Activated B cell treated with CpG ODN at 0.5 μM for 24 hours (primary cell): ENCODE results near the gene LUC7L. TPM values are rescaled to one million over a fixed set of nuclear protein-coding genes. Genes with fewer than 3 reads are reported as not detected.

Experiments
- ATAC-seq: fragments of 200-7000 bp; cut with Tn5 transposase; one replicate; pipeline ENCODE4 v1.10.0; 2021; ENCODE audit warnings: low read depth, mild to moderate bottlenecking, moderate library complexity
- CTCF ChIA-PET: fragments of 350-600 bp; sonication (Branson Sonifier 250); formaldehyde crosslinking; loops from one replicate; lab custom pipeline; 2021; ENCODE audit warnings: antibody characterized with exemption; lab: Charles Lee
- POLR2A ChIA-PET: fragments of 350-600 bp; sonication (Branson Sonifier 250); formaldehyde crosslinking; loops from one replicate; lab custom pipeline; 2021; ENCODE audit warnings: antibody characterized with exemption; lab: Charles Lee
- DNase-seq: peaks from one replicate; pipeline ENCODE4 v3.0.0; 2022
- H3K27ac Mint-ChIP-seq: one replicate; pipeline ENCODE4 v1.8.0; 2020; ENCODE audit warnings: mixed read lengths
- H3K27me3 Mint-ChIP-seq: one replicate; pipeline ENCODE4 v1.8.0; 2021; ENCODE audit warnings: mixed read lengths
- H3K36me3 Mint-ChIP-seq: one replicate; pipeline ENCODE4 v1.8.0; 2021; ENCODE audit warnings: low read depth, mixed read lengths
- H3K4me1 Mint-ChIP-seq: one replicate; pipeline ENCODE4 v1.8.0; 2021; ENCODE audit warnings: mixed read lengths
- H3K4me3 Mint-ChIP-seq: one replicate; pipeline ENCODE4 v1.8.0; 2020; ENCODE audit warnings: mild to moderate bottlenecking, mixed read lengths
- H3K9me3 Mint-ChIP-seq: one replicate; pipeline ENCODE4 v1.8.0; 2020; ENCODE audit warnings: mixed read lengths
- intact Hi-C: fragments of 100-400 bp; cut with micrococcal nuclease; formaldehyde crosslinking; loops from one replicate; pipeline ENCODE4 v1.15.1; 2024
- total RNA-seq: library from RNA; stranded (reverse); gene quantifications from 2 replicates; pipeline ENCODE4 v1.2.3, GENCODE V29; 2022
- TF ChIP-seq, protein P1 (sequence below): fragments of 200-600 bp; IDR thresholded peaks from one replicate; pipeline ENCODE4 v1.8.0; 2022; ENCODE audit warnings: antibody characterized with exemption, mild to moderate bottlenecking

LUC7L gene
- total RNA-seq, 1 donor from 2014 or later = 100 TPM

DNA sequence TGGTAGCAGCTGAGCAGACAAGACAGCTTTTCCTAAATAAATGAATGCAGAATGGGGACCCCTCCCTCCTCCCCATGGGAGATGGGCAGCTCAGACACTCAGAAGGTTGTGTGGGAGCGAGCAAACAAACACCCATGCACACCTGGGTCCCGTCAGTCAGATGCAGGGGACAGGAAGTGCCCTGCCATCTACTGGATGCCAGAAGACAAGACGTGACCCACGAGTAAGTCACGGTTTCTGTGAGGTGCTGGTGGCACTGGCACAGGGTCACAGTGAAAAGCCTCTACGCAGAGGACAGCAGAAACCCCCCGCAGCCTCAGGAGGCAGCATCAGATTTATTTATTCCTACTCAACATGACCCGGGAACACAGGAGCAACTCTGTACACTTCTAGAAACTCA lies 40.6 kb downstream of the LUC7L start:
- ATAC-seq (peak; percentile 28), DNase-seq (no peak)
- H3K36me3 Mint-ChIP-seq = peaks cover 68% of the 10 kb centered on the region
- ChIA-PET CTCF (interaction anchor here (1.3 to 1.9 kb wide), 2 partner anchors 81 to 123 kb away, joined by 3 to 5 read pairs; no protein-coding TSS in a partner anchor), POLR2A (no interaction called here)
- no peaks in the 10 kb centered on the region for H3K9me3 Mint-ChIP-seq
- no peaks in the 10 kb centered on the region for H3K4me1 Mint-ChIP-seq
- no peaks in the 10 kb centered on the region for H3K27me3 Mint-ChIP-seq
- TF ChIP-seq, protein P1, sequence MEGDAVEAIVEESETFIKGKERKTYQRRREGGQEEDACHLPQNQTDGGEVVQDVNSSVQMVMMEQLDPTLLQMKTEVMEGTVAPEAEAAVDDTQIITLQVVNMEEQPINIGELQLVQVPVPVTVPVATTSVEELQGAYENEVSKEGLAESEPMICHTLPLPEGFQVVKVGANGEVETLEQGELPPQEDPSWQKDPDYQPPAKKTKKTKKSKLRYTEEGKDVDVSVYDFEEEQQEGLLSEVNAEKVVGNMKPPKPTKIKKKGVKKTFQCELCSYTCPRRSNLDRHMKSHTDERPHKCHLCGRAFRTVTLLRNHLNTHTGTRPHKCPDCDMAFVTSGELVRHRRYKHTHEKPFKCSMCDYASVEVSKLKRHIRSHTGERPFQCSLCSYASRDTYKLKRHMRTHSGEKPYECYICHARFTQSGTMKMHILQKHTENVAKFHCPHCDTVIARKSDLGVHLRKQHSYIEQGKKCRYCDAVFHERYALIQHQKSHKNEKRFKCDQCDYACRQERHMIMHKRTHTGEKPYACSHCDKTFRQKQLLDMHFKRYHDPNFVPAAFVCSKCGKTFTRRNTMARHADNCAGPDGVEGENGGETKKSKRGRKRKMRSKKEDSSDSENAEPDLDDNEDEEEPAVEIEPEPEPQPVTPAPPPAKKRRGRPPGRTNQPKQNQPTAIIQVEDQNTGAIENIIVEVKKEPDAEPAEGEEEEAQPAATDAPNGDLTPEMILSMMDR = no peak
- no peak overlapping the region for H3K4me3 Mint-ChIP-seq
- intact Hi-C loops = no loop called here
- H3K27ac Mint-ChIP-seq = no peak overlapping the region

DNA sequence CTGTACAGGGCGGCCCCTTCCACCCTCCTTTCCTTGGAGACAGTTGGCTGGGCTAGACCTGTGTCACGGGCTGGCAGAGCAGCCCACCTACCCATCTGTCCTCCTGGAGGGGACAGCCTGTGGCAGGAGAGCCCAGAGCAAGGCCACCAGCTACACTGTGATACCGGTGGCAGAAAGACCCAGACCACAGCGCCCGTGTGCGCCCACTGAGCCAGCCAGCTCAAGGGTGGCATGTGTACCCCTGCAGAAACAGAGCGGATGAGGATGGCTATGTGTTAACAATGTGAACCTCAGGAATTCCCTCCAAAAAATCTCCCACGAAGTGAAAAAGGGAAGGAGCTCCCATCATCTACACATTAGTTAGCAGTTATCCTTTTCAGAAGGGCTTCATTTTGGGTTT lies 41.9 kb downstream of the LUC7L start:
- TF ChIP-seq, protein P1 = no peak
- Mint-ChIP-seq H3K4me3 (no peak overlapping the region), H3K27ac (no peak overlapping the region), H3K36me3 (peaks cover 55% of the 10 kb centered on the region), H3K4me1 (no peaks in the 10 kb centered on the region), H3K27me3 (no peaks in the 10 kb centered on the region), H3K9me3 (no peaks in the 10 kb centered on the region)
- intact Hi-C loops = no loop called here
- ChIA-PET CTCF (interaction anchor here (1.9 kb wide), 1 partner anchor 80 kb away, joined by 5 read pairs; no protein-coding TSS in a partner anchor), POLR2A (no interaction called here)
- ATAC-seq (no peak), DNase-seq (no peak)

DNA sequence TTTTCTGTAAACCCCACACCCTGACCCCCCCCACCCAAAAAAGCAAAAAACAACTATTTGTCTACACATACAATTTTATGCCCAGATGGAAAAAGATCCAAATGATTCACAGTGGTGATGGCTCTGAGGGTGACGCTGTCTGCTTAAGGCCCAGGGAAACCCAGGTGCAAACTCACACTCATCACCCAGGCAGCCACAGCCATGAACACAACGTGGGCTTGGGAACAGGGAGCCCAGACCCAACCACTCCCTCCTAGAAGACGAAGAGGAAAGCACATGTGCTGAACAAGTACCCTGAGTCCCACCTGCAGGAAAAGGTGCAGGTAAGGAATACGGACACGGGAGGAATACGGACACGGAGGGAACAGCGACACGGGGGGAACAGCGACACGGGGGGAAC lies 43.6 kb downstream of the LUC7L start:
- POLR2A ChIA-PET = no interaction called here
- ATAC-seq = no peak
- Mint-ChIP-seq H3K4me3 (no peak overlapping the region), H3K27me3 (no peaks in the 10 kb centered on the region), H3K4me1 (peaks cover 4% of the 10 kb centered on the region), H3K36me3 (peaks cover 39% of the 10 kb centered on the region), H3K9me3 (no peaks in the 10 kb centered on the region), H3K27ac (no peak overlapping the region)
- CTCF ChIA-PET = no interaction called here
- DNase-seq = no peak
- TF ChIP-seq, protein P1 = no peak
- intact Hi-C loops = no loop called here

DNA sequence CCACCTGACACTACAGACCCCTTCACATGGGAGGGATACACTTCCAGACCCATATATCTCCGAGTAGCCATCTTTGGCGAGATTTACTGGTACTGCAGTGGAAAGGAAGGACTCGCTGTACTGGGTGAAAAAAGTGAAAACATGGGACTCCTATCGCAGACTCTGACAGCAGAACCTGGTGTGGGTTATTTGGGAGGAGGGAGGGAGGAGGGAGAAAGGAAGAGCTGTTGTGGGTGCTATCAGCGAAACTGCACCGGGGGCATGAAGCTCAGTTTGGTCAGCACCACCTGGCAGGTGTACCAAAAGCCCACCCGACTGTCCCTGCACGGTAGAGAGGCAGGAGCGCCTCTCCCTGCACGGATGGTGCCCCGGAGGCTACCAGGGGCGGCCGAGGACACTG lies 44.0 kb downstream of the LUC7L start:
- DNase-seq (no peak), ATAC-seq (no peak)
- Mint-ChIP-seq H3K4me3 (no peak overlapping the region), H3K27ac (no peak overlapping the region), H3K4me1 (peaks cover 4% of the 10 kb centered on the region), H3K27me3 (no peaks in the 10 kb centered on the region), H3K9me3 (no peaks in the 10 kb centered on the region), H3K36me3 (peaks cover 35% of the 10 kb centered on the region)
- ChIA-PET CTCF (no interaction called here), POLR2A (no interaction called here)
- intact Hi-C loops = no loop called here
- TF ChIP-seq, protein P1 = no peak

DNA sequence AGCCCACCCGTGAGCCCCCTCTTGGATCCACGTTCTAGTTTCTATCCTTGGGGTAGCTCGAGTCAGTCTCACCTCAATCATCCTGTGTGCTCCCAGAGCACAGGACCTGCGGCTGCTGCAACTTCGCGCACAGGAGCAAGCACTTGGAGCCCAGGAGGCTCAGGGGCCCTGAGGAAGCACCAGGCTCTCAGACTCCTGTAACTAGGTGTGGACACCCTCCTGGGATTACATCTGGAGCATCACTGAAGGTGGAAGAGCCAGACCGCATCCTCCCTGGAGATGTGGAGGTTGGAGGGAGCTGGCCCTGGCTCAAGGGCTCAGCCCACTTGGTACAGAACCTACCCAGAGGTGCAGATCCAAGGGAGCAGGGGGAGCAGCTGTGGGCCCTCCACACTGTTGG lies 46.2 kb downstream of the LUC7L start:
- ChIA-PET CTCF (no interaction called here), POLR2A (interaction anchor here (0.7 kb wide), 2 partner anchors 293 to 1612 kb away, joined by 4 to 9 read pairs; no protein-coding TSS in a partner anchor)
- Mint-ChIP-seq H3K36me3 (peaks cover 15% of the 10 kb centered on the region), H3K9me3 (no peaks in the 10 kb centered on the region), H3K27ac (no peak overlapping the region), H3K4me1 (peaks cover 8% of the 10 kb centered on the region), H3K4me3 (no peak overlapping the region), H3K27me3 (peaks cover 4% of the 10 kb centered on the region)
- no peak for DNase-seq
- TF ChIP-seq, protein P1 = no peak
- no peak for ATAC-seq
- intact Hi-C loops = no loop called here
